SIG-M5 treated with dmso at 0.1 percent for 504 hours (cell line): Measurements from ENCODE around the gene TFRC.
"Not testable (repeated sequence)": the region's sequence is repeated elsewhere in the genome, so short reads cannot be mapped to it uniquely, and the experiment has no call there.

Experiments used
- DNase-seq: peaks from one replicate; lab custom pipeline; 2025; ENCODE audit not compliant: unreplicated experiment; lab: John Stamatoyannopoulos, UW

Gene TFRC

DNA sequence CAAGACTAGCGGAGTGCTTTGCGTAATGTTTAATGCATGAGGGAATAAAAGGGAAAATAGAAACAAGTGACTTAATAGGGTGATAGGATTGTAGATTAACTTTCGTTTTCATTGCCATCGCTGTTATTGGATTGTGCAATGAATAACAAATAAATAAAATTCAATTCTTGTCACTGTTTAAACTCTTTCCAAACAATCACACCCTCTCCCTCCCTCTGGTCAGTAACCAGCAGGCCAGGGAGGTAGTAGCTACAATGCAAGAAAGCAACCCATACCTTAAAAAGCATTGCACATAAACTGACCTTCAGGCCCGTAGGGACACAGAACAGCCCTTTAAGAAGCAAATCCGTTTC lies 705 bp upstream of the TFRC start:
- DNase-seq = no peak

DNA sequence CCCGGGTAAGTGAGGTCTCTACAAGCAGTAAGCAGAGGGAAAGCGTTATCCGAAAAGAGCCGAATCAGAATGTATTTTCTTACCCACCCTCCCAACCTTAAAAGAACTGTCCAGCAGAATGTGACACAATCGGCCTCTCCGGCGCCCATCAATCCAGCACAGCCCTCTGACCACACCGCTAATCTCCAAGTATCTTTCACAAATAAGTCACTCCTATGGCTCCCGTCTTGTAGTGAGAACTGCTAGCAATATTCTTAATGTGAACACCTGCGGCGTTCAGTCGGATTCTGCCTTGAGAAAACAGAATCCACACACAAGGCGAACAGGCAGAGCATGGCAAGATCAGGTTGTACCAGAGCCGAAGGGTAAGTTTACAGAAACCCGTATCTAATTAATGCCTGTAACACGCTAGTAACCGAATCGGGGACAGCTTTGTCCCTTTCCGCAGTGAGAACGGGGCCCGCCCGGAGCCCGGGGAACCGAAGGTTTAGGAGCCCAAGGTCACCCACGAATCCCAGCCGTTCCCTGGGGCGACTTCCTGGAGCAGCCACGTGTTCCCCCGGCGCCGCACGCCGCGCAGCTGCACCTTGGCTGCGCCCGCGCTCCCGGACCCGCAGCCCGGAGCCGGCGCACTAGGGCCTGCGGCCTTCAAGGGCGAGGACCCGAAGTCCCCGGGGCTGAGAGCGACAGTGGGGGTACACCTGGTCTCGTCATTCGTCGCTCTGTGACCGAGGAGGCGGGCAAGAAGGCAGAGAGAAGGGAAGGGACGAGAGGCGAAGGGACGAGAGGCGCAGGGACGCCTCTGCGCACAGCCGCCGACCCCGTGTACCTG lies 672 bp downstream of the TFRC start:
- DNase-seq = peak; percentile 70

DNA sequence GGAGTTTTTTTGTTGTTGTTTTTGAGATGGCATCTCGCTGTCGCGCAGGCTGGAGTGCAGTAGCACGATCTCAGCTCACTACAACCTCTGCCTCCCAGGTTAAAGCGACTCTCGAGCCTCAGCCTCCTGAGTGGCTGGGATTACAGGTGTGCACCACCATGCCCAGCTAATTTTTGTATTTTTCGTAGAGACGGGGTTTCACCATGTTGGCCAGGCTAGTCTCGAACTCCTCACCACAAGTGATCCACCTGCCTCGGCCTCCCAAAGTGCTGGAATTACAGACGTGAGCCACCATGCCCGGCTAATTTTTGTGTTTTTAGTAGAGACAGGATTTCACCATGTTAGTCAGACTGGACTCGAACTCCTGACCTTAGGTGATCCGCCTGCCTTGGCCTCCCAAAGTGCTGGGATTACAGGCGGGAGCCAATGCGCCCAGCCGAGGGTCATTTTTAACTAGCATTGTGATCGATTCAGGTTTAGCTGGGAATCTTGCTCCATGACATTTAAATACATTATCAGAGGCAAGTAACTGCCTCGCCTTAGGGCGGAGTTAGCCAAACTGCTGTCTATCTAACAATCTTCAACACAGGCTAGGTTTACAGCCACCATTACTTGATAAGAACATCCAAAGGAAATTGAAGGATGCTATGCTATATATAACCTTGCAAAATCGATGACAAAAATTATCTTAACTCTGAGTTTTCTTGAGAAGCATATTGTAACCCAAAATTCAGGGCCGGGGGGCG lies 1.6 kb downstream of the TFRC start:
- not testable (repeated sequence) for DNase-seq

DNA sequence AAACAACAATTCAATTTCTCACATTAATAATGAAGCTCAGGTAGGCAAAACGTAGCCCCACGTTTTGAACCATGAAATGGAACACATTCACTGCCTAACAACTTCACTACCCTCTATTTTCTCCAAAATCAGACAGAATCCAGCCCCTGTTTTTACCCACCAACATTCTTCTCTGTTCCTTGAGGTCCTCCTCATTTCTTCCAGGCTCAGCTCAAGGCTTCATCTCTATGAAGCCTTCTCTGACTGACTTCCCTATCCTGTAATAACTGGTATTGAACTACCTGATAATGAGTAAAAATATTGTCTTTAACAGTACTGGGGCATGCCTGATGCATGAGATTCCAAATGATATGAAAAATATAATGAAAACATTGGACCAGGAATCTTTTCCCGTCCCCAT lies 2.2 kb downstream of the TFRC start:
- peak; percentile 42 for DNase-seq

- DNase-seq = no peak
Measured at GRCh38 chr3:196075013-196075412, 6.9 kb downstream of the TFRC start.

- DNase-seq = peak; percentile 73
Measured at GRCh38 chr3:196073255-196073753, 8.6 kb downstream of the TFRC start.

GRCh38 chr3:196072313-196072712 lies 9.6 kb downstream of the TFRC start:
- no peak for DNase-seq

DNA sequence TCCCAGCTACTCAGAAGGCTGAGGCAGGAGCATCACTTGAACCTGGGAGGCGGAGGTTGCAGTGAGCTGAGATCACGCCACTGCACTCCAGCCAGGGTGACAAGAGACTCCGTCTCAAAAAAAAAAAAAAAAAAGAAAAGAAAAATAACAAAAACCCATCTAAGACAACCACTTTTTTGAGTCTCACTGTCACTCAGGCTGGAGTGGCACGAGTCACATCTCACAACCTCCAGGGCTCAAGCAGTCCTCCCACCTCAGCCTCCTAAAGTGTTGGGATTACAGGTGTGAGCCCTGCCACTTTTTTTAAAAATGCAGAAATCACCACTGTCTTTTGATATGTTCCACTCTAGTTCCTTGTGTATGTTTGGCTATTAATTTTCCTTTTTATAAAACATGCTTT lies 13.1 kb downstream of the TFRC start:
- not testable (repeated sequence) for DNase-seq

DNA sequence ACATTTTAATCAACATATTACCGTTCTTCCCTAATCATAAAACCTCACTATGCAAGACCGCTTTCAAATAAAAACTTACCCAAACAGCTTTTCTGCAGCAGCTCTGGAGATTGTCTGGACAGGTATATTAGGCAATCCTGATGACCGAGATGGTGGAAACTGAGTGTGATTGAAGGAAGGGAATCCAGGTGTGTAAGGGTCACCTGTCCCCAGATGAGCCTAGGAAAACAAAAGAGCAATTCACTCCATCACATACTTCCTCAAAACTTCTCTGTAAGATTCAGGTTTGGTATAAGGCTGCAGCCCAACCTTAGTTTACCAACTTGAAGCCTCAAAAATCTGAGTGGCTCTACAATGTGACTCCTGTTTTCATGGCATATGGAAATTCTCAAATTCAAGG lies 14.5 kb downstream of the TFRC start:
- DNase-seq = no peak

DNA sequence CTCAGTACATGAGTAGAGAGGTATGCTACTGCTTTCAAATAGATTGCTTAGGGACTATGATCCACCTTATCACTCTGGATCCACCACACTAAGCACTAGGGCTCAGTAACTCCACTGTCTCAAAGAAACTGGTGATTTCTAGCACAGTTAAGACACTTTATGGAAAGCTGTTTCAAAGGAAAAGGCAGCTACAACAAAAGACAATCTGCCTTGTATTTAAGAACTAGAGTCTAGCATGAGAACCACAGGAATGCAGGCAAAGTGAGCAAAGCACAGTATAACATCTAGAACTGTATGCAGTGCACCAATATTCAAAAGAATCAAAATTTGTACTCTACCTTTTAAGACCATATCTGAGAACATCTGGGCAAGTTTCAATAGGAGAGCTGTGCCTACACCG lies 17.9 kb downstream of the TFRC start:
- no peak for DNase-seq

DNA sequence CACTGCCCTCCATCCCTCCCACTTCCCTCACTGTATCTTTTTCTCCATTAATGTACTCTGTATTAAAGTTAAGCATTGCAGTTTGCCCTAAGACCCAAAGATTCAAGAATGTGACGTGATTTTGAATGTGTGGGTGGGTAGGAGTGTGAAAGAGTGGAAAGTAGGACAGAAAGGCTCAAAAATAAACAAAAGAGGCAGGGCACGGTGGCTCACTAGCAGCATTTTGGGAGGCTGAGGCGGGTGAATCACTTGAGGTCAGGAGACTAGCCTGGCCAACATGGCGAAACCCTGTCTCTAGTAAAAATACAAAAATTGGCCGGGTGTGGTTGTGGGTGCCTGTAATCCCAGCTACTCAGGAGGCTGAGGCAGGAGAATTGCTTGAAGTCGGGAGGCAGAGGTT lies 18.4 kb downstream of the TFRC start:
- DNase-seq = no peak

DNA sequence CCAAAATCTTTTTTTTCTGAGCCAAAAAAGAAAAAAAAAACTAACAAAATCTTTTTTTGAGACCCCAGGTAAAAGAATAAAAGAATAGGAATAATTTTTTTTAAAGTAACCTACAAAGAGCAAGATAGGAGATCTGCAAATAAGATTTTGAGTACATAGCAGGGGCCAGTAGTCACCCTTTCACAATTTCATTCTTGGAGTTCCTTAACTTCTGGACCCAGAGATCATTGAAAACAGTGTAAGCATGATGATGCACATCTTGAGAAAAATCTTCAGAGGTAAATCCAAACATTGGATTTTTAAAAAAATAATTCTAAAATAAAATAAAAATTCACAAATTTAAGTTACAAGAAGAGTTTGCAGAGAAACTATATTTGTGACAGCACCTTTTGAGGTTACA lies 18.8 kb downstream of the TFRC start:
- no peak for DNase-seq

DNA sequence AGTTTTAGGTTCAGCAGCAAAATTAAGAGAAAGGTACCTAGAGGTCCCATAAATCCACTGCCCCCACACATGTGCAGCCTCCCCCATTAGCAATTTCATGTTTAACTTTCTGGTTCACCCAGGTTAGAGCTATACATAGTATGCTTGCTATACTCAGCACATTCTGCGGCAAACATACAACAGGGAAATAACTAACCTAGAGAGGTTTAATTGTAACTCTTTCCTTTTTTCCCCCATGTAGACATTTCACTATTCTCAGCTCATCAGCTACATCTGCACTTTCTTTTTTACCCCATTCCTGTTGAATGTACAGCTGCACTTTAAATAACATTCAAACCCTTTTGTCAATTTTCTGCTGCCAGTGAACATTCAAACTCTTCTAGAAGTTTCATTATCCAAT lies 21.1 kb downstream of the TFRC start:
- DNase-seq = no peak

DNA sequence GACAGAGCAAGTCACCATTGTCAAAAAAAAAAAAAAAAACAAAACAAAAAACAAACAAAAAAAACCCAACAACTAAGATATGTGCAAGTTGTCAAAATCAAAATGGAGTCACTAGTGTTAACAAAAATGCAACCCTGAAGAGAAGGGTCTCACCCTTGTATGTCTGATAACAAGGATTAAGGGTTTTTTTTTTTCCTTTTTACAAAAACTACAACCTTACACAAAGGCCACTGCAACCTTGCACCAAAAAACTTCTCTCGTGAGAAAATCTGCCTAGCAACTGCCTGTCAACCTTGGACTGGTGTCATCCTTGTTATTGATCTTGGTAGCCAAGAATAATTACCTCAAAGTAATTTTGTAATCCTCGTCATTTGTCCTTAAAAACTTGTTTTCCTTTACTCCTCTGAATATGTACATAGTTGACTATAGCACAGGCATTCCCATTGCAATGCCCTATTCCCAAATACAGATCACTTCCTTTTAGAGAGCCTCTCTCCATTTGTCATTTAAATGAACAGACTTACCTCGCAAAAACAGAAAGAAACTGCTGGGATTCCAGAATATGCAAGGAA lies 24.0 kb downstream of the TFRC start:
- no peak for DNase-seq

DNA sequence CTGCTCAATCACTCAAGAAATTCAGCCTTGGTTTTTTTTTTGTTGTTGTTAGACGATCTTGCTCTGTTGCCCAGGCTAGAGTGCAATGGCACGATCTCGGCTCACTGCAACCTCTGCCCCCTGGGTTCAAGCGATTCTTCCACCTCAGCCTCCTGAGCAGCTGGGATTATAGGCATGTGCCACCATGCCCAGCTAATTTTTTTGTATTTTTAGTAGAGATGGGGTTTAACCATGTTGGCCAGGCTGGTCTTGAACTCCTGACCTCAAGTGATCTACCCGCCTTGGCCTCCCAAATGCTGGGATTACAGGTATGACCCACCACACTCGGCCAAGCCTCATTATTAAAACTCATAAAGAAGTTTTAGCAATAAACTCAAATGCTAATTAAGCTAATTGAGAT lies 25.5 kb downstream of the TFRC start:
- DNase-seq = not testable (repeated sequence)

DNA sequence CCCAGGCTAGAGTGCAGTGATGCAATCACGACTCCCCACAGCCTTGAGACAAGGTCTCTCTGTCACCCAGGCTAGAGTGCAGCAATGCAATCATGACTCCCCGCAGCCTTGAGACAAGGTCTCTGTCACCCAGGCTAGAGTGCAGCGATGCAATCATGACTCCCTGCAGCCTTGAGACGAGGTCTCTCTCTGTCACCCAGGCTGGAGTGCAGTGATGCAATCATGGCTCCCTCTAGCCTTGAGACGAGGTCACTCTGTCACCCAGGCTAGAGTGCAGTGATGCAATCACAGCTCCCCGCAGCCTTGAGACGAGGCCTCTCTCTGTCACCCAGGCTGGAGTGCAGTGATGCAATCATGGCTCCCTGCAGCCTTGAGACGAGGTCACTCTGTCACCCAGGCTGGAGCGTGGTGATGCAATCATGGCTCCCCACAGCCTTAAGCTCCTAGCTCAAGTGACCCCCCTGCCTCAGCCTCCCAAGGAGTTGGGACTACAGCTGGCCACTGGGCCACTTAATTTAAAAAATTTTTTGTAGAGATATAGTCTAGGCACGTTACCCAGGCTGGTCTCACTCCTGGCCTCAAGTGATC lies 26.1 kb downstream of the TFRC start:
- peak; percentile 82 for DNase-seq

- no peak for DNase-seq
Measured at GRCh38 chr3:196055240-196055639, 26.6 kb downstream of the TFRC start.

DNA sequence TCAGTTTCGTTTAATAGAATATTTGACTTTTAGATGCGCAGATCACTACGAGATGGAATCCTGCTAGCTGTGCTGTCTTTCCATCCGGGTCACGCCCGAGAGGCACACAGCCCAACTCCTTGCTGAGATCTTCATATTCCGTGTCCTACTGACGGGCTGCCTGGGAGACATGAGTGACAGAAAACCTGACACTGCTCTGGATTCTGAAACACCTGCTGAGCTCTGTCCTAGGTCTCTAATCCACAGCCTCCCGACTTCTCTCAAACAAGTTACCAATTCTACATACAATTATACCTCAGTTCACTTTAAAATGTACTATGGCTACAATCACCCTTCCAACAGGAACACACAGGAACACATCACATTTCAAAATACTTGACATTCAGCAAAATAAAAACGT lies 27.2 kb downstream of the TFRC start:
- DNase-seq = no peak

DNA sequence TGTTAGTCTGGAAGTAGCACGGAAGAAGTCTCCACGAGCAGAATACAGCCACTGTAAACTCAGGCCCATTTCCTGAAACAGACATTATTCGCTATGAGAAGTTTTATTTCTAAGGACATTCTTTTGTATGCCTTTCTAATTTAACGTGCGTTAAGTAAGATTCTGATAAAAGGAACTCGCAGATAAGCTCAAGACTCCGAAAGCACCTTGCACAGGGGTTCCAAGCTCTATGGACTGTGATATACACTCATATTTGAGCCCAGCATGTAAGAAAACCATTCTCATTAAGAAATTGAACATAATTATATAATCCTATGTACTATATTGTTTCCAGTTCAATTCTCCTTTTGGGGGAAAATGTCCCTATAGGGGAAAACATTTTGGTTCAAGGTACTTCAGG lies 28.4 kb downstream of the TFRC start:
- no peak for DNase-seq

DNA sequence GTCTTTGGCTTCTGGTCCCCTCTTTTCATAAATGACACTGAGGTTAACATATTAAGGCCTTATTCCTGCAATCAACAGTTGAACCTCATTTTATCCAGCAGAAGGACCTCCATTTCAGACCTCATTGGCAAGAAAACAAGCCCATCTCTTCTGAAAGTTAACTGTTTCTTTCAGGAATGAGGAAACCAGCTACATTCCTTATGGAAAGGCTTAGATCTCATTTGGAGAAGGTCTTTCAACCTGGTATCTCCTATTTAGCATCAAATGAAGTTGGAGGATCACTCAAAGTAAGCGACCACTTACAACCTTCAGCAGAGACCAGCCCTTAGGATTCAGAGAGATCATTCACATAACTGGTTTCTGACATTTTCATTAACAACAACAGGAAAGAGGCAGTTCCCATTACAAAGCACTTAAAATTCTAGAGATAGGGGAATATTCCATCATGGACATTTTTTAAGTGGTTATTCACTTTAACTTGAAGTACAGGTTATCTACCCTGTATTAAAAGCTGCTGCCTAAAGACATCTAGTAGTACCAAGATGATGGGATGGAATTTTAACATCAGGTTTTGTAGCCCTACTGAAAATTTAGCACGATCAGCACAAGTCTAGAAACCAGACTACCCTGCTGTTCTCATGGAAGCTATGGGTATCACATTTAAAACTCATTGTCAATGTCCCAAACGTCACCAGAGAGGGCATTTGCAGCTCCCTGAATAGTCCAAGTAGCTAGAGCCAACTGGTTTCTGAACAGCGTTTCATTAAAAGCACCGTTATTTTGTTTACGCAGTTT lies 30.4 kb downstream of the TFRC start:
- no peak for DNase-seq

DNA sequence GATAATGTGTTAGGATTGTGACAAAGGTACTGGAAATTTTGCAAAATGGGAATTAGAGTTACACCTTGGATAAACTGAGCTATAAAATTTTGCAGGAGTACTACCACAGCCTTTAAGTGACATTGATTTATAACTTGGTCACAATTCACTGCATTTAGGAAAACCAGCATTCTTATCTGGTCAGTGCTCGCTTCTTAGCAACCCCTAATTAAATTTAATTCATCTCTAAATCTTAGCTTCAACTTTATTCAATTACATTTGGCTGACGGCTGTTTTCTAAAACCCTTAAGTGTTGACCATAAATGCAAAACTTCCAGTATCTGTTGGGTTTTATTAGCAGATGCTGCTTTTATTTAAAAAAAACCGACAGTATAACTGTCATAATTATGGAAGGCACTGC lies 31.3 kb downstream of the TFRC start:
- no peak for DNase-seq
